C1 segment of cervical spinal cord (tissue), 14 donors: ENCODE data around the gene LPAR1.

Source experiments
- DNase-seq, 14 donors: peaks; one replicate each; lab custom pipeline; 2025; lab: John Stamatoyannopoulos, UW

The LPAR1 gene

GRCh38 chr9:111037708-111038330, 451 bp downstream of the LPAR1 start:
- peak in 7 of 14 donors; percentile 31 to 76 (median 59) for DNase-seq

- peak in 2 of 14 donors; percentile 55 to 66 for DNase-seq
Observed at GRCh38 chr9:111037356-111037707, 938 bp downstream of the LPAR1 start.

GRCh38 chr9:111036946-111037345, 1.3 kb downstream of the LPAR1 start:
- DNase-seq = no peak

- DNase-seq = peak in 12 of 14 donors; percentile 9 to 75 (median 60)
Observed at GRCh38 chr9:111036429-111036789, 1.9 kb downstream of the LPAR1 start.

GRCh38 chr9:111035543-111036428, 2.5 kb downstream of the LPAR1 start:
- peak in 1 of 14 donors; percentile 11 for DNase-seq

GRCh38 chr9:111034898-111035539, 3.3 kb downstream of the LPAR1 start:
- peak in 1 of 14 donors; percentile 23 for DNase-seq

- no peak for DNase-seq
Observed at GRCh38 chr9:111034170-111034897, 3.9 kb downstream of the LPAR1 start.

GRCh38 chr9:111030492-111030891, 7.8 kb downstream of the LPAR1 start:
- DNase-seq = no peak

GRCh38 chr9:111029260-111029659, 9.0 kb downstream of the LPAR1 start:
- DNase-seq = no peak

- DNase-seq = no peak
Observed at GRCh38 chr9:111027798-111028197, 10.5 kb downstream of the LPAR1 start.

GRCh38 chr9:111023128-111023527, 15.1 kb downstream of the LPAR1 start:
- no peak for DNase-seq

GRCh38 chr9:111020594-111020993, 17.7 kb downstream of the LPAR1 start:
- no peak for DNase-seq

- DNase-seq = no peak
Observed at GRCh38 chr9:111016426-111017045, 21.7 kb downstream of the LPAR1 start.

- no peak for DNase-seq
Observed at GRCh38 chr9:111016016-111016415, 22.3 kb downstream of the LPAR1 start.

- DNase-seq = no peak
Observed at GRCh38 chr9:111013707-111014106, 24.6 kb downstream of the LPAR1 start.

GRCh38 chr9:111013250-111013649, 25.0 kb downstream of the LPAR1 start:
- no peak for DNase-seq

- no peak for DNase-seq
Observed at GRCh38 chr9:111008158-111009075, 29.9 kb downstream of the LPAR1 start.

- DNase-seq = no peak
Observed at GRCh38 chr9:111005746-111006470, 32.4 kb downstream of the LPAR1 start.

GRCh38 chr9:111004936-111005335, 33.3 kb downstream of the LPAR1 start:
- no peak for DNase-seq

- no peak for DNase-seq
Observed at GRCh38 chr9:111003182-111003581, 35.1 kb downstream of the LPAR1 start.
